Urinary bladder (tissue), 4 donors: ENCODE results near the gene TRPC1. TPM values are rescaled to one million over a fixed set of nuclear protein-coding genes. Genes with fewer than 3 reads are reported as not detected.
"Not testable (repeated sequence)": the region's sequence is repeated elsewhere in the genome, so short reads cannot be mapped to it uniquely, and the experiment has no call there.

Experiments
- DNase-seq: peaks from one replicate; pipeline ENCODE4 v3.0.0-alpha.2; 2015; ENCODE audit errors: extremely low spot score
- H3K27ac ChIP-seq: one replicate; pipeline ENCODE4 v1.5.1; 2013; ENCODE audit warnings: low read depth, mild to moderate bottlenecking, moderate library complexity
- H3K36me3 ChIP-seq: one replicate; pipeline ENCODE4 v1.6.1; 2013; ENCODE audit warnings: mild to moderate bottlenecking, moderate library complexity; ENCODE audit not compliant: insufficient read depth
- H3K4me1 ChIP-seq: one replicate; pipeline ENCODE4 v1.6.1; 2013; ENCODE audit warnings: mild to moderate bottlenecking, moderate library complexity; ENCODE audit not compliant: insufficient read depth
- H3K4me3 ChIP-seq: one replicate; pipeline ENCODE4 v1.5.1; 2013; ENCODE audit warnings: low read depth, low read length
- WGBS: extraction: QIAGEN DNeasy Blood & Tissue Kit; methylation state at CpG from one replicate; pipeline ENCODE4 v1.1.7; 2013; 5-methylcytosine and 5-hydroxymethylcytosine counted together
- polyA plus RNA-seq: library from polyadenylated mRNA; stranded (reverse); fragments of 200-250 nt; gene quantifications from one replicate; pipeline ENCODE4 v1.2.3, GENCODE V29; 2013
- total RNA-seq: library from RNA; depleted of rRNA; stranded (reverse); fragments of >200 nt; gene quantifications from one replicate; pipeline ENCODE4 v1.2.3, GENCODE V29; 2014
- donor health status: healthy with polysubstance abuse.
- donor health status: healthy.

TRPC1 gene
- total RNA-seq (86.2 TPM), polyA plus RNA-seq (10.1 TPM)

- H3K27ac ChIP-seq: peak within 1 kb of the TSS; percentile 91
- WGBS: under 1% methylated on average over 73 of the region's 73 CpGs
- peak; percentile 71 for DNase-seq
These were observed at the start of gene TRPC1 for GRCh38 chr3:142723968-142724681. Gene TRPC1 (plus strand): TSS chr3:142724034. CDS start chr3:142724560, 526 bp downstream.

GRCh38 chr3:142676151-142676550 is 47.7 kb upstream of the TRPC1 start:
- 69% methylated on average over 2 of the region's 2 CpGs for WGBS
- Histone ChIP-seq H3K4me1 (no peaks in the 10 kb centered on the region), H3K27ac (no peak overlapping the region), H3K36me3 (no peaks in the 10 kb centered on the region), H3K4me3 (no peak overlapping the region)
- DNase-seq: no peak

More at GRCh38 chr3:142723968-142724681, at the start of gene TRPC1:
- no peaks in the 10 kb centered on the region for H3K4me1 ChIP-seq
- no peaks in the 10 kb centered on the region for H3K36me3 ChIP-seq
- H3K4me3 ChIP-seq: peak within 1 kb of the TSS; percentile 91

GRCh38 chr3:142680710-142681109 is 43.1 kb upstream of the TRPC1 start:
- H3K4me3 ChIP-seq: no peak overlapping the region
- no peak overlapping the region for H3K27ac ChIP-seq
- DNase-seq: no peak
- no peaks in the 10 kb centered on the region for H3K36me3 ChIP-seq
- no peaks in the 10 kb centered on the region for H3K4me1 ChIP-seq
- WGBS: 84% methylated on average over 2 of the region's 2 CpGs

- no peaks in the 10 kb centered on the region for H3K36me3 ChIP-seq
- WGBS: 90% methylated on average over 2 of the region's 2 CpGs
- no peak for DNase-seq
- no peaks in the 10 kb centered on the region for H3K4me1 ChIP-seq
- H3K27ac ChIP-seq: no peak overlapping the region
- no peak overlapping the region for H3K4me3 ChIP-seq
These were observed 33.2 kb upstream of the TRPC1 start for GRCh38 chr3:142690613-142691012.

- Histone ChIP-seq H3K4me1 (no peaks in the 10 kb centered on the region), H3K27ac (no peak overlapping the region), H3K4me3 (no peak overlapping the region), H3K36me3 (no peaks in the 10 kb centered on the region)
- DNase-seq: no peak
- WGBS: 63% methylated on average over 2 of the region's 2 CpGs
These were observed 32.3 kb upstream of the TRPC1 start for GRCh38 chr3:142691527-142691926.

- no peaks in the 10 kb centered on the region for H3K4me1 ChIP-seq
- H3K4me3 ChIP-seq: no peak overlapping the region
- no peaks in the 10 kb centered on the region for H3K36me3 ChIP-seq
- H3K27ac ChIP-seq: no peak overlapping the region
- DNase-seq: no peak
- 42% methylated on average over 7 of the region's 7 CpGs for WGBS
These were observed 30.5 kb upstream of the TRPC1 start for GRCh38 chr3:142693136-142693853.

GRCh38 chr3:142694225-142694624 is 29.6 kb upstream of the TRPC1 start:
- DNase-seq: no peak
- 87% methylated on average over 1 of the region's 1 CpG for WGBS
- Histone ChIP-seq H3K36me3 (no peaks in the 10 kb centered on the region), H3K4me1 (no peaks in the 10 kb centered on the region), H3K27ac (no peak overlapping the region), H3K4me3 (no peak overlapping the region)

- DNase-seq: no peak
- 41% methylated on average over 2 of the region's 2 CpGs for WGBS
- no peaks in the 10 kb centered on the region for H3K4me1 ChIP-seq
- H3K36me3 ChIP-seq: no peaks in the 10 kb centered on the region
- no peak overlapping the region for H3K4me3 ChIP-seq
- H3K27ac ChIP-seq: no peak overlapping the region
These were observed 18.6 kb upstream of the TRPC1 start for GRCh38 chr3:142705198-142705597.

GRCh38 chr3:142706321-142707127 is 17.3 kb upstream of the TRPC1 start:
- WGBS: 83% methylated on average over 7 of the region's 7 CpGs

GRCh38 chr3:142709207-142709606 is 14.6 kb upstream of the TRPC1 start:
- Histone ChIP-seq H3K27ac (no peak overlapping the region), H3K4me3 (no peak overlapping the region), H3K4me1 (no peaks in the 10 kb centered on the region), H3K36me3 (no peaks in the 10 kb centered on the region)
- no peak for DNase-seq
- WGBS: 90% methylated on average over 5 of the region's 5 CpGs

More at GRCh38 chr3:142706321-142707127, 17.3 kb upstream of the TRPC1 start:
- Histone ChIP-seq H3K4me1 (no peaks in the 10 kb centered on the region), H3K36me3 (no peaks in the 10 kb centered on the region), H3K4me3 (no peak overlapping the region), H3K27ac (no peak overlapping the region)
- no peak for DNase-seq

- WGBS: 93% methylated on average over 3 of the region's 3 CpGs
- DNase-seq, H3K36me3 ChIP-seq, H3K4me1 ChIP-seq, H3K27ac ChIP-seq, H3K4me3 ChIP-seq: not testable (repeated sequence)
These were observed 9.0 kb upstream of the TRPC1 start for GRCh38 chr3:142714882-142715281.

- WGBS: 94% methylated on average over 4 of the region's 4 CpGs
- H3K27ac ChIP-seq: no peak overlapping the region
These were observed 7.7 kb upstream of the TRPC1 start for GRCh38 chr3:142716102-142716501.

GRCh38 chr3:142723665-142723967 is 218 bp upstream of the TRPC1 start:
- DNase-seq: no peak
- no peaks in the 10 kb centered on the region for H3K36me3 ChIP-seq
- whole genome bisulfite sequencing: under 1% methylated on average over 10 of the region's 10 CpGs
- no peak overlapping the region for H3K27ac ChIP-seq
- peak overlapping the region; percentile 91 for H3K4me3 ChIP-seq
- no peaks in the 10 kb centered on the region for H3K4me1 ChIP-seq

More at GRCh38 chr3:142716102-142716501, 7.7 kb upstream of the TRPC1 start:
- no peaks in the 10 kb centered on the region for H3K36me3 ChIP-seq
- no peak for DNase-seq
- no peak overlapping the region for H3K4me3 ChIP-seq
- H3K4me1 ChIP-seq: no peaks in the 10 kb centered on the region
